Colon (tissue), 2 donors: ENCODE data around the gene SH3RF3.

Experiments used
- FAIRE-seq: peaks from 2 replicates; lab custom pipeline; 2012; peaks lifted over from hg19 to GRCh38; lab: Jason Lieb, UNC
- donor health status: control.
- donor health status: control.

Gene SH3RF3

GRCh38 chr2:109508556-109508955, 379.6 kb downstream of the SH3RF3 start:
- no peak for FAIRE-seq

DNA sequence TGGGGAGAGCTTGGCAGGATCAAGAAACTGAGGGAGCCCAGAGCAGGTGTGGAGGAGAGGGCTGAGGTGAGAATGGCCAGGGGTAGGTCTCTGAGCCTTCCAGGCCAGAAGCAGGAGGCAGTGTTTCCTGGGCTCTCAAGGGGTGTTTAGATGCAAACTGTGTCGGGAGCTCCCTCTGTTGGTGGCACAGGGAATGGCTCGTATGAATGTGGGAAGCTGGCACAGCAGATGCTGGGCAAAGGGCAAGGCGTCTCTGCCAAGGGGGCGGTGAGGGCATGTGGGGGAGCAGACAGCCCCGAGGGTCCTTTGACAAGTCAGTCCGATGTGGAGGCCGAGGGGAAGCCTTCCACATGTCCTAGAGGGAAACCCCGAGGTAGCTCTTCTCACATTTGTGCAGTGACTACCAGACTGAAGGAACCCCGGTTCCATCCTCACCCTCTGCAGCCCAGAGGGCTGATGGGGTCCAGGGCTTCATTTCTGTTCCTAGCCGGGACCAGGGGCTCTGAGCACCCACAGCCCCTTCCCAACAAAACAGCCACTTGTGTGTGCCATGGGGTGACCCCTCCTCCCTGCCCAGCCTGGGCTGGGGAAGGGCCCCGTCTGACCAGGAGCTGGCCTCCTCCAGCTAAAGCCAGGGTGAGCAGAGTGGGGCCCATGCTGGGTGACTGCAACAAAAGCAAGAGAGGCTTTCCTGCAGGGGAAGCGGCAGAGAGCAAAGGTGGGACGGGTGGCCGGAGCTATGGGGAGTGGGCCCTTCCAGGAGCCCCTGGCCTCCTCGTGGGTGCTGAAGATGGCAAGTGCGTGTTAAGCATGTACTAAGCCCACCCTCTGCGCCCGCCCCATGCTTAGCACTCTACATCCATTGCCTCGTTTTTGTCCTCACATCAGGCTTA, 381.4 kb downstream of the SH3RF3 start:
- no peak for FAIRE-seq

DNA sequence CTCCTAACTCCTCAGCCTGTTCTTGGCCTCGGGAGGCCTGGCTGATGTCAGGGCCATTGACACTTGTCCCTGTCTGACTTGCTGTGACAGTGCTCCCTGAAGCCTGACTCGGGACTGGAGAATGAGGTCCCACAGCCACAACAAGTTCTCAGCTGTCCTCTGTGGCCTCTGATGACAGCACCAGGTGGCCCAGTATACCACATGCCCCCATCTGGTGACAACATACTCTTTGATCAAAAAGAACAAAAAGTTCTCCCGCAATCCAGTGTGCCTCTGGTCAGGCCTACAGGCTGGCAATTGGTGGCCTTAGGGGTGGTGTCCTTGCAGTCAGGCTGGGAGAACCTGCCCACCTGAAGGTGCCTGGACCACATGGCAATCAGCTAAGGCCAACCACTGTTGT, 382.2 kb downstream of the SH3RF3 start:
- no peak for FAIRE-seq

GRCh38 chr2:109512076-109512475, 383.1 kb downstream of the SH3RF3 start:
- no peak for FAIRE-seq

DNA sequence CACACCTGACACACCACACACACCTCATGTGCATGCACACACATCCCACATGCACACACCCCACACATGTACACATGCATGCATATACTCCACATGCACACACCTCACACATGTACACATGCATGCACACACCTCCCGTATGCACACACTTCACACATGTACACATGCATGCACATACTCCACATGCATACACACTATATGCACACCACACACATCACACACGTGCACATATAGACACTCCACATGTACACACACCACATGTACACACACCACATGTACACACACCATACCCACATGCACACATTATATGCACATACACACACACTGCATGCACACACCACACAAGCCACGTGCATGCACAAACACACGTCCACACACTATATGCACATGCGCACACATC, 384.2 kb downstream of the SH3RF3 start:
- no peak for FAIRE-seq

- FAIRE-seq, result no peak
These were observed 385.0 kb downstream of the SH3RF3 start for GRCh38 chr2:109513749-109514588.

DNA sequence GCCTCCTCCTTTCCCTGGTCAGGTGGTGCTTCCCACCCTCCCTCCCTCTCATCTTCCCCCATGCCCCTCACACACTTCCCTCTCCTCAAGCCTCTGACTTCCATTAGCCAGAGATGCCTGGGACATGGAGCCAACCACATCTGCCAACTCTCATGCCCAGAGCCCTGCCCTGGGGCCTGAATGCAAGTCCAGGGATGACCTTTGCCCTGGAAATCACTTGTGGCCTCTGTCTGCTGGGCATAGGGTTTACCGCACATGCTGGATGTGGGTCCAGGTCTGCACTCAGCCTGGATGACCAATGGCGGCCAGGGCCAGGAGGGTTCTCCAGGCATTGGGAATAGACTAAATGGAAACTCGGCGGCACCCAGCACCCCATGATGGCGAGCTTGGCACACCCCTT, 385.9 kb downstream of the SH3RF3 start:
- no peak for FAIRE-seq

DNA sequence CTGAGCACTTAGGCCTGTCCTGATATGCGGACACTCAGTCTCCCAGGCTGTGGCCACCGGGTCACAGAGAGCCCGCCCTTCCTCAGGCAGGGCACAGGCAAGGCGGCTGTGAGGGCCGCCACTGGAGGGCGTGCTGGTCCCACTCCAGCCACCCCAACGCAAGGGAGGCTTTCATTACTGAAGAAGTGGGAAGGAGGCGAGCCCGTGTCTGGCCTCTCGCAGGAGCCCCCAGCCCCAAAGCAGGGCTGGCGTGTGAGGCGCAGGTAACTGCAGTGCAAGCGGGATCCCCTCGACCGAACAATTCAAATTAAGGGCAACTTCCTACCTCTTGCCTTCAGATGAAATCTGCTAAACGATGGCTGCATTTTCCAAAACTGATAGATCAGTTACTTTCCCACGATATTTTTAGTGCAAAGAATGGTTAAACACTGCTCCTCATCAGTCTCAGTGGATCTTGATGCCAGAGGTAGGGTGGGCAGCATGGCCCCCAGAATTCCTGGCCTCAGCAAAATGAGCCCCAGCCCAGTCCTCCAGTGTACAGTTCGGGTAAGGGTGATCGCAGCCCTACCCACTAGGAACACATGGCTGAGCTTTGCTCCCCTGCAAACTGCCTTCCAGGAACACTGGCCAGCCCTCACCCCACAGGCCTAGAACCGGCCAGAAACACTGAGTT, 387.6 kb downstream of the SH3RF3 start:
- no peak for FAIRE-seq

DNA sequence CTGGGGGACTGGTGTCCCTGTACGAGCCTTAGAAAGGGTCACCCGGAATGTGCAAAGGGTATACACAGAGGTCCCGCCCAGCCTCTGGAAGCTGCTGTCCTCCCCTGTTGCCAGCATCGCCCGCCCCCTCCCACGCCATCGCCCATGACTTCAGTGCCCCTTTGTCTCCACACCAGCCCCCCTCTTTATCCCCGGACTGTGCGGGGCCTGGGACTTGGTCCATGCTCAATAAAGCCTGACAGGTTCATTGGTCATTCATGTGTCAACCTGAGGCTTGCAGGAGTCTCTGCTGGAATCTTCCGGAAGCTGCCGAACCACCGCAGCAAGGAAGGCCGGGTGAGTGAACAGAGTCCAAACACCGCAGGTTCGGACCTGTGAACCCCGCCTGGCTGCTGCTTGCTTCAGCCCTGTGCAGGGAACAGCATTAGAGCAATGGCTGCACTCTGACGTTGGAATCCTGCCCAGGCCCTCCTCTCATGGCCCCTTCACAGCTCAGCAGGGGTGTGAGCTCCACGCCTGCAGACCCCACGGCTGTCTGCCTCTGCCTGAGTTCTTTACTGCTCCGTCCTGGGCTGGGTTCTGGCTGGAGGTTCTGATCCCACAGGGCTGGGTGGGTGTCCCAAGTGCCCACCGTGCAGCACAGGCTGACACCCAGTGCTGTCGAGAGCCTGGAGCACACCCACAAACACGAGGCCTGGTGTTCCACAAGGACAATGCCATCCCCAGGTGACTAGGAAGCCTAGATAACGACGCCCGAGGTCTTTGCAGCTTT, 388.3 kb downstream of the SH3RF3 start:
- no peak for FAIRE-seq

- no peak for FAIRE-seq
These were observed 390.5 kb downstream of the SH3RF3 start for GRCh38 chr2:109519513-109519912.

DNA sequence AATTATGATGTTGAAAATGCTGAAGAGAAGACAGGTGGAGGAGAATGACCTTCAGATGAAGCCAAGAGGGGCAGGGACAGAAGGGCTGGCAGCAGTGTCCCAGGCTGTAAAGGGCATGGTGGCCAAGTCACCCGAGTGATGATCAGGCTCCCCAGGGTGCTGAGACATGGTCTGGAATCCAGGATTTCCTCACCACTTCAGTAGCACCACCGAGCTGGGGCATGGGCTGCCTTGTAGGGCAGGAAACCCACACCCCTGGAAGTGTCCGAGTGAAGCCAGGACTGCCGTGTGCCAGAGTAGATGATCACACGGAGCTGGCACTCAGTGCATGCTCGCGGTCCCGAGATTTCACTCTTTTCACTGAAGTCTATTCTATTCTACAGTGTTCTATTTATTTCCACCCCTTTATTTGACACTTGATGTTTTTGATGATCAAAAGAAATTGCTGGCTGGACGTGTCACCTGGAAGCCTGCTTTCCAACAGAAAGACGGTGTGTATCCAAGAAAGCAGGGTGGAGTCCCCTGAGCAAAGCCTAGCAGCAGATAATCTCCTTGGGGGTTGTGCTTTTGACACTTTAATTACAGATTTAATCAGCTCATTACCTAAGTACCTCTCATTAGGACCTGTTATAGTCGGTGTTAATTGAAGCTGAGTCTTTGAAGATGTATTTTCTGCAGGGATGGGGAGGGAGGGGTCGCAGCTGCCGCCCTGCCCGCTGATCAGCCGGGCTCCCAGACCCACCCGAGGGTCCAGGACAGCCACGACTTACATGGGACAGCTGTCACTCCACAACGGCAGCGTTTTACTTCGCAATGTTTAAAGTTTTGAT, 392.4 kb downstream of the SH3RF3 start:
- no peak for FAIRE-seq

DNA sequence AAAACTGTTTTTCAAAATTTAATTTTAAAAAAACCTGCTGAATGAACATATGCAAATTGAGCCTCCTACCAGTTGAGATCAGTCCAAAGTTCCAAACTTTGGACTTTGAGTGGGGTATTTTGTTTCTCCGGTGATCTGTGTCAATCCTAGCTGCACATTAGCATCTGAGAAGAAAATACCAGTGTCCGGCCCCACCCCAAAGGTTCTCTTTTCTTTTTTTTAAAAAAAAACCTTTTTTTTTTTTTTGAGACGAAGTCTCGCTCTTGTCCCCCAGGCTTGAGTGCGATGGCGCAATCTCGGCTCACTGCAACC, 393.0 kb downstream of the SH3RF3 start:
- FAIRE-seq, result no peak

- FAIRE-seq, result no peak
These were observed 394.1 kb downstream of the SH3RF3 start for GRCh38 chr2:109523121-109523520.

GRCh38 chr2:109523536-109524361, 394.7 kb downstream of the SH3RF3 start:
- FAIRE-seq, result no peak

DNA sequence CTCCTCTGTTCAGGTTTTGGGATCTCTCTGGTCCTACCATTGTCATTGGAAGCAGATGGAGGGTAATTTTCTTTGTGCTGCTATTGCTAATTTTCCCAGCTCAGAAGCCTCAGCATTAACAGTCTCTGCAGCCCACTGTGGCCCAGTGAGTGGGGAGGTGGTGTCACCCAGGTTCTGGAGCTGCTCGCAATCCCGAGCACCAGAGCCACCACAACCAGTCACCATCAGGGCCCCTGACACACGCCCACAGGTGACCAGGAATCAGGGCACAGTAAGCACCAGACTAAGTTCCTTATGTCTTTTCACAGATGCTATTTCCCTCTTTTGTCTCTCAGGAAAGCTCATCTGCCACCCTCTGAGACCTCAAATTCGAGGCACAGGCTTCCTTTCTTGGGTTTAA, 396.8 kb downstream of the SH3RF3 start:
- FAIRE-seq, result no peak

- FAIRE-seq, result no peak
These were observed 397.5 kb downstream of the SH3RF3 start for GRCh38 chr2:109526442-109526970.

DNA sequence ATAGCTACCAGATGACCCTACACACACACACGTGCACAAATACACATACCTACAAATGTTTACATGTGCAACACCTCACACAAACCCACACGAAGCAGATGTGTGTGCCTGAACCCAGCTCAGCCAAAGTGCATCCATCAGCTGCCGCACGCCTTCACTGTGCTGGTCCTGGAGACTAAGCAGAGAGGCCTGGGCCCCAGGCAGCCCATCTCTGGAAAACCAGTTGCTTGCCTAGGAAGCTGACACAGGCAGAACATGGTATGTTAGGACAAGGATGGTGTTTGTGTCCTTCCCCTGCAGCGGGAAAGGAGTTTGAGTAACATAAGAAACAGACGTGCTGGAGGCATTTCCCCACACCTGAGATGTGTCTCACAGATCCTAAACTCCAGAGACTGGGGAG, 398.1 kb downstream of the SH3RF3 start:
- no peak for FAIRE-seq

DNA sequence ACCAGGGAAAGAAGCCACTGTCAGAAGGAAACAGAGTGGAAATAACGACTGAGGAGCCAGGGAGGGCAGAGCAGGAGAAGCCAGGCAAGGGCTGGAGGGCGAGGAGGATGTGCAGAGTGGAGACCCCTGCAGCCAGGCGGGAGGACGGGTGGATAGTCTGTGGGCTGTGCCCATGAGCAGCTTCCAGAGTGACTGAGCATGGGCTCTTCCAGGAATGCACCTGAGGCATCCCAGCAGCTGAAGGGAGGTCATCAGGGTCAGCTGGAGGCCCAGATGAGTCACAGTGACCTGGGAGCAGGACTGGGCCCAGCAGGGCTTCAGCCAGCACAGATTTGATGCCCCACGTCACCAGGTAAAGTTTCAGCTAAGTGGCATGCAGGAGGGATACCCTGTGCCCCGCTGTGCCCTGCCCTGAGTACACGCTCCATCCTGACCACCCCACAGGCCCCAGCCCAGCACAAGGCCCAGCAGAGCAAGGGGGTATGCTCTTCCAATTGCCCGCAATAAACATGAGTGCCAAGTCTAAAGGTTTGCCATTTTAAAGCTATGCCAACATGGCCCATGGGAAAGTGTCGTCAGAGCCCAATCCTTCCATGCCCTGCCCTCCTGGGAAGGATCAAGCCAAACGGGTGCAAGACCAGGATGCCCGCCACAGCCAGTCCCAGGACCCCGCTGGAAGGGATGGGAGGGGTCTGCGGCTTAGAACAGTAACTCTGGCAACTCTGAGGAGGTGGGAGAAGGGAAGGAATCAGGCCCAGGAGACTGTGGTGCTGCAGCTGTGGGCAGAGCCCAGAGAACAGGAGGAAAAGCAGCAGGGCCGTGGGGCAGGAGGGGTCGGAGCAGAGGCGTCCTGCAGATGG, 399.1 kb downstream of the SH3RF3 start:
- FAIRE-seq, result no peak
